ENCODE results near the gene PPP3R1.
A peak's percentile ranks its signal among the peaks of the same experiment; 100 is the strongest.

Gene PPP3R1

GRCh38 chr2:68230241-68231060, 21.9 kb downstream of the PPP3R1 start:
- no peak for TF ChIP-seq EZH2phosphoT487 (IDR thresholded peaks at IDR 0.05; ENCODE audit: borderline replicate concordance)
- no peak for TF ChIP-seq CTCF (conservative IDR thresholded peaks at IDR 0.05; ENCODE audit: low read length)
- Histone ChIP-seq H3K9me2 (replicated peaks; ENCODE audit: low read depth, low read length) (no peaks in the 10 kb centered on the region), H3K9ac (ENCODE audit: low read depth, low read length, poor library complexity, severe bottlenecking) (no peak overlapping the region), H3K79me2 (ENCODE audit: insufficient read depth, low read length) (peaks cover 98% of the 10 kb centered on the region), H3K36me3 (ENCODE audit: insufficient read depth, low read length) (0 out of 2 replicates have a peak, but pooled peaks cover 3% of the 10 kb centered on the region), H3K4me3 (ENCODE audit: low read length, poor library complexity, severe bottlenecking) (no peak overlapping the region), H3K27me3 (ENCODE audit: insufficient read depth, low read length, poor library complexity, severe bottlenecking) (no peaks in the 10 kb centered on the region), H2AFZ (ENCODE audit: low read length) (no peak overlapping the region), H3K4me1 (ENCODE audit: insufficient read depth, low read length, poor library complexity, severe bottlenecking) (peaks cover 12% of the 10 kb centered on the region), H3K9me3 (ENCODE audit: insufficient read depth, low read depth, low read length) (no peaks in the 10 kb centered on the region), H3K4me2 (ENCODE audit: low read depth, low read length, poor library complexity, severe bottlenecking) (no peak overlapping the region), H4K20me1 (ENCODE audit: insufficient read depth, low read length, poor library complexity, severe bottlenecking) (peaks cover 96% of the 10 kb centered on the region), H3F3A (ENCODE audit: low read depth) (no peaks in the 10 kb centered on the region)

DNA sequence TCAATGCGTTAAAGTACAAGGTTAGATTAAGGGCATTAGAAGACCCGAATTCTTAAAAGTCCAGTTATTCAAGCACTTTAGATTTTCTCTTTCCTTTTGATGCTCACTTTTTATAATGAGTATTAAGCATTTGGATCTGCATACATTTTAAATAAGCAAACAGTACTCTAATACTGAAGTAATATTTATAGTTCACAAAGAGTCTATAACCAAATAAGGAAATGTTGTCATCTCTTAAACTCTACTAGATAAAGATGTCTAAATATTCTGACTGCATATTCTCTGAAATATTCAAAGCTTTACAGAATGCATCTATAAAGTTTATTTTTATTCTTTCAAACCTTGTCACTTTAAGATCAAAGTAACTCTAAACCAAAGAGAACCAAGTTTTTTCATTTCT, 25.5 kb downstream of the PPP3R1 start:
- H2AFZ ChIP-seq (ENCODE audit: low read length): no peak overlapping the region
- no peak overlapping the region for H3K4me2 ChIP-seq (ENCODE audit: low read depth, low read length, poor library complexity, severe bottlenecking)
- no peaks in the 10 kb centered on the region for H3F3A ChIP-seq (ENCODE audit: low read depth)
- no peaks in the 10 kb centered on the region for H3K9me2 ChIP-seq (replicated peaks; ENCODE audit: low read depth, low read length)
- no peaks in the 10 kb centered on the region for H3K9me3 ChIP-seq (ENCODE audit: insufficient read depth, low read depth, low read length)
- H3K36me3 ChIP-seq (ENCODE audit: insufficient read depth, low read length): peaks cover 3% of the 10 kb centered on the region; the same call in 1 of the 2 replicates
- no peak overlapping the region for H3K9ac ChIP-seq (ENCODE audit: low read depth, low read length, poor library complexity, severe bottlenecking)
- H3K79me2 ChIP-seq (ENCODE audit: insufficient read depth, low read length): peaks cover 100% of the 10 kb centered on the region
- H3K4me1 ChIP-seq (ENCODE audit: insufficient read depth, low read length, poor library complexity, severe bottlenecking): peaks cover 12% of the 10 kb centered on the region
- TF ChIP-seq EZH2phosphoT487 (IDR thresholded peaks at IDR 0.05; ENCODE audit: borderline replicate concordance) (no peak), CTCF (conservative IDR thresholded peaks at IDR 0.05; ENCODE audit: low read length) (no peak)
- no peak overlapping the region for H3K4me3 ChIP-seq (ENCODE audit: low read length, poor library complexity, severe bottlenecking)
- peaks cover 97% of the 10 kb centered on the region for H4K20me1 ChIP-seq (ENCODE audit: insufficient read depth, low read length, poor library complexity, severe bottlenecking)
- no peaks in the 10 kb centered on the region for H3K27me3 ChIP-seq (ENCODE audit: insufficient read depth, low read length, poor library complexity, severe bottlenecking)

DNA sequence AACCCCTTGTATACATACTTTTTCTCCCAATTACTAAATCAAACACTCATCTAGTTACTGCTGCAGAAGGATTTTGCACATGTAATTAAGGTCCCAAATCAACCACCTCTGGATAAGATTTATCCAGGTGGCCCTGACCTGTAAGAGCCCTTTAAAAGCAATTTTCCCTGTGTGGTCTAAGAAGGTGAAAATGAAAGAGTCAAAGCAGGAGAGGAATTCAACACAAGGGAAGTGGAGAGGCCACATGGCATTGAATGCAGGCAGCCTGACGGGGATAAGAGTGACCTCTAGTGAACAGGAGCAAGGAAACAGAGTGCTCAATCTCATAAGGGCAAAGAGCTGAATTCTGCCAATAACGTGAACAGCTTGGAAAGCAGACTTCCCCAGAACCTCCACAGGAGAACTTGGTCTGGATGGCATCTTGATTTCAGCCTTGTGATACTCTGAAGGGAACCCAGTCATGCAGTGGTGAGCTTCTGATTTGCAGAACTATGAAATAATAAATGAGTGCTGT, 27.2 kb downstream of the PPP3R1 start:
- Histone ChIP-seq H3K4me3 (ENCODE audit: low read length, poor library complexity, severe bottlenecking) (no peak overlapping the region), H3K27me3 (ENCODE audit: insufficient read depth, low read length, poor library complexity, severe bottlenecking) (no peaks in the 10 kb centered on the region), H2AFZ (ENCODE audit: low read length) (no peak overlapping the region), H3F3A (ENCODE audit: low read depth) (no peaks in the 10 kb centered on the region), H3K9ac (ENCODE audit: low read depth, low read length, poor library complexity, severe bottlenecking) (no peak overlapping the region), H3K9me3 (ENCODE audit: insufficient read depth, low read depth, low read length) (no peaks in the 10 kb centered on the region), H3K4me2 (ENCODE audit: low read depth, low read length, poor library complexity, severe bottlenecking) (no peak overlapping the region), H3K9me2 (replicated peaks; ENCODE audit: low read depth, low read length) (no peaks in the 10 kb centered on the region), H4K20me1 (ENCODE audit: insufficient read depth, low read length, poor library complexity, severe bottlenecking) (peaks cover 94% of the 10 kb centered on the region), H3K36me3 (ENCODE audit: insufficient read depth, low read length) (peaks cover 12% of the 10 kb centered on the region), H3K4me1 (ENCODE audit: insufficient read depth, low read length, poor library complexity, severe bottlenecking) (peaks cover 12% of the 10 kb centered on the region), H3K79me2 (ENCODE audit: insufficient read depth, low read length) (peaks cover 100% of the 10 kb centered on the region)
- TF ChIP-seq EZH2phosphoT487 (IDR thresholded peaks at IDR 0.05; ENCODE audit: borderline replicate concordance) (no peak), CTCF (conservative IDR thresholded peaks at IDR 0.05; ENCODE audit: low read length) (peak; percentile 51)
